Trophoblast cell (in vitro differentiated cells and primary cell): Measurements from ENCODE around the gene SCN10A.

ENCODE experiments used
- DNase-seq, 2 donors: peaks; one replicate each; pipeline ENCODE4 v3.0.0-alpha.2; 2016
- H2AFZ ChIP-seq: 2 replicates; pipeline ENCODE4 v1.6.1; 2013; ENCODE audit warnings: low read length, moderate library complexity, mild to moderate bottlenecking; ENCODE audit not compliant: insufficient read depth, poor library complexity
- H2AK5ac ChIP-seq: 2 replicates; pipeline ENCODE4 v1.6.1; 2013; ENCODE audit warnings: mild to moderate bottlenecking, low read length
- H2BK120ac ChIP-seq: 2 replicates; pipeline ENCODE4 v1.6.1; 2013; ENCODE audit warnings: low read length, mild to moderate bottlenecking, moderate library complexity; ENCODE audit not compliant: insufficient read depth, poor library complexity
- H2BK12ac ChIP-seq: 2 replicates; pipeline ENCODE4 v1.6.1; 2013; ENCODE audit warnings: mild to moderate bottlenecking, low read length, moderate library complexity
- H2BK5ac ChIP-seq: 2 replicates; pipeline ENCODE4 v1.6.1; 2013; ENCODE audit warnings: low read length, low read depth, moderate library complexity, mild to moderate bottlenecking; ENCODE audit not compliant: poor library complexity
- H3K14ac ChIP-seq: 2 replicates; pipeline ENCODE4 v1.6.1; 2013; ENCODE audit warnings: mild to moderate bottlenecking, low read length
- H3K18ac ChIP-seq: 2 replicates; pipeline ENCODE4 v1.6.1; 2013; ENCODE audit warnings: mild to moderate bottlenecking, low read length
- H3K23ac ChIP-seq: 2 replicates; pipeline ENCODE4 v1.6.1; 2013; ENCODE audit warnings: low read length
- H3K27ac ChIP-seq: 2 replicates; pipeline ENCODE4 v1.5.1; 2013; ENCODE audit warnings: low read depth, mild to moderate bottlenecking, inconsistent platforms, low read length, moderate library complexity
- H3K27me3 ChIP-seq: 2 replicates; pipeline ENCODE4 v1.6.1; 2013; ENCODE audit warnings: inconsistent platforms, mild to moderate bottlenecking, low read length, moderate library complexity; ENCODE audit not compliant: insufficient read depth
- H3K36me3 ChIP-seq, 2 experiments: 1 replicate in 1 of 2; 2 replicates in 1 of 2; pipeline ENCODE4 v1.6.1; 2013; ENCODE audit warnings: low read length in 2 of 2, mild to moderate bottlenecking in 2 of 2, moderate library complexity in 1 of 2; ENCODE audit not compliant: insufficient read depth in 2 of 2, control insufficient read depth in 1 of 2
- H3K4ac ChIP-seq: 2 replicates; pipeline ENCODE4 v1.6.1; 2013; ENCODE audit warnings: low read depth, mild to moderate bottlenecking, low read length, moderate library complexity
- H3K4me1 ChIP-seq, 2 experiments: 1 replicate in 1 of 2; 2 replicates in 1 of 2; pipeline ENCODE4 v1.6.1; 2013; ENCODE audit warnings: low read length in 2 of 2, mild to moderate bottlenecking in 2 of 2, moderate library complexity in 1 of 2; ENCODE audit not compliant: insufficient read depth in 2 of 2, control insufficient read depth in 1 of 2
- H3K4me2 ChIP-seq: 2 replicates; pipeline ENCODE4 v1.6.1; 2013; ENCODE audit warnings: inconsistent platforms, mild to moderate bottlenecking, low read length, moderate library complexity
- H3K4me3 ChIP-seq: 2 replicates; pipeline ENCODE4 v1.5.1; 2013; ENCODE audit warnings: mild to moderate bottlenecking, low read depth, low read length, inconsistent platforms
- H3K79me1 ChIP-seq: one replicate; pipeline ENCODE4 v1.6.1; 2013; ENCODE audit warnings: low read length
- H3K79me2 ChIP-seq: 2 replicates; pipeline ENCODE4 v1.6.1; 2013; ENCODE audit warnings: low read length, mild to moderate bottlenecking; ENCODE audit not compliant: control insufficient read depth, insufficient read depth, poor library complexity
- H3K9ac ChIP-seq: 2 replicates; pipeline ENCODE4 v1.6.1; 2013; ENCODE audit warnings: mild to moderate bottlenecking, low read length
- H3K9me3 ChIP-seq: 2 replicates; pipeline ENCODE4 v1.6.1; 2013; ENCODE audit warnings: low read depth, mild to moderate bottlenecking, control low read depth, inconsistent platforms, low read length; ENCODE audit not compliant: insufficient read depth
- H4K12ac ChIP-seq: 2 replicates; pipeline ENCODE4 v1.6.1; 2013; ENCODE audit warnings: low read depth, mild to moderate bottlenecking, low read length, moderate library complexity
- H4K8ac ChIP-seq: 2 replicates; pipeline ENCODE4 v1.6.1; 2013; ENCODE audit warnings: low read depth, mild to moderate bottlenecking, low read length, moderate library complexity
- H4K91ac ChIP-seq: one replicate; pipeline ENCODE4 v1.6.1; 2013; ENCODE audit warnings: low read depth, mild to moderate bottlenecking, low read length, moderate library complexity
- WGBS: extraction: QIAGEN DNeasy Blood & Tissue Kit; methylation state at CpG from one replicate; pipeline ENCODE4 v1.1.7; 2013; ENCODE audit warnings: missing lambda C conversion rate; ENCODE audit not compliant: insufficient read length, insufficient coverage; ENCODE audit errors: extremely low coverage; 5-methylcytosine and 5-hydroxymethylcytosine counted together

SCN10A gene

GRCh38 chr3:38689346-38689745 lies 126.7 kb downstream of the SCN10A start:
- Histone ChIP-seq H2BK12ac (no peak overlapping the region), H2BK5ac (no peak overlapping the region), H3K27ac (no peak overlapping the region), H3K4me3 (no peak overlapping the region), H2BK120ac (no peak overlapping the region), H3K4me1 (no peaks in the 10 kb centered on the region), H4K91ac (no peak overlapping the region), H3K14ac (no peak overlapping the region), H3K79me1 (no peaks in the 10 kb centered on the region), H3K27me3 (peaks cover 2% of the 10 kb centered on the region), H4K8ac (no peak overlapping the region), H3K23ac (no peak overlapping the region), H3K36me3 (no peaks in the 10 kb centered on the region), H3K4ac (no peak overlapping the region), H3K4me2 (no peak overlapping the region), H4K12ac (no peak overlapping the region), H3K9ac (no peak overlapping the region), H3K79me2 (no peaks in the 10 kb centered on the region), H3K18ac (no peak overlapping the region), H2AK5ac (no peak overlapping the region), H2AFZ (no peak overlapping the region), H3K9me3 (no peaks in the 10 kb centered on the region)
- DNase-seq: peak in 1 of 2 donors; percentile 12
- WGBS: no CpG with 5 or more reads among the region's 4 CpGs

GRCh38 chr3:38687321-38687720 lies 128.7 kb downstream of the SCN10A start:
- Histone ChIP-seq H3K4me2 (no peak overlapping the region), H3K36me3 (no peaks in the 10 kb centered on the region), H3K4me3 (no peak overlapping the region), H2BK12ac (no peak overlapping the region), H3K23ac (no peak overlapping the region), H3K9ac (no peak overlapping the region), H3K9me3 (no peaks in the 10 kb centered on the region), H2BK5ac (no peak overlapping the region), H4K91ac (no peak overlapping the region), H3K4me1 (no peaks in the 10 kb centered on the region), H3K27ac (no peak overlapping the region), H3K18ac (no peak overlapping the region), H3K4ac (no peak overlapping the region), H2BK120ac (no peak overlapping the region), H4K12ac (no peak overlapping the region), H2AK5ac (no peak overlapping the region), H3K14ac (no peak overlapping the region), H4K8ac (no peak overlapping the region), H3K79me1 (no peaks in the 10 kb centered on the region), H3K79me2 (no peaks in the 10 kb centered on the region), H3K27me3 (peaks cover 2% of the 10 kb centered on the region), H2AFZ (no peak overlapping the region)
- no peak for DNase-seq
- WGBS: no CpG with 5 or more reads among the region's 2 CpGs

DNA sequence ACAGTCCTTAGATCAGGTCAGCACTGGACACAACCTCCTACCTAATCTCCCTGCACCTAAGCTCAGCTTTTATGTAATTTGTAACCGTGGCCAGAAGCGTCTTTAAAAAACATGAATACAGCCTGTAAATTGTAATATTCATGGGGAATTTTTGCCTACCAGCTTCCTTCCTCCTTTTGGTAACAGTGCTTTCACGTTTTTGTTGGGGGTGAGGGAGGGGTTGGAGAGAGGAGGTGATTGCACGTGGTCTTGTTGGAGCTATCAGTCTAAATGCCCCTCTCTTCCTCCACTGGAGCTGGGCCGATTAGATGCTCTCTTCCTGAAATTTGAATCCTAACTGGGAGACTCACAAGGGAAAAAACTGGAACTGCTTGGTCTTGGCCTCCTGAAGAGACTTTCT lies 131.5 kb downstream of the SCN10A start:
- no peaks in the 10 kb centered on the region for H3K4me1 ChIP-seq
- no peak overlapping the region for H3K4ac ChIP-seq
- H3K9ac ChIP-seq: no peak overlapping the region
- H3K36me3 ChIP-seq: no peaks in the 10 kb centered on the region
- no peak overlapping the region for H3K4me3 ChIP-seq
- H3K14ac ChIP-seq: no peak overlapping the region
- WGBS: no CpG with 5 or more reads among the region's 5 CpGs
- H3K79me2 ChIP-seq: no peaks in the 10 kb centered on the region
- H2BK12ac ChIP-seq: no peak overlapping the region
- DNase-seq: no peak
- H3K9me3 ChIP-seq: no peaks in the 10 kb centered on the region
- no peak overlapping the region for H4K8ac ChIP-seq
- H3K4me2 ChIP-seq: no peak overlapping the region
- H4K91ac ChIP-seq: no peak overlapping the region
- no peak overlapping the region for H2AFZ ChIP-seq
- H4K12ac ChIP-seq: no peak overlapping the region
- no peak overlapping the region for H3K27ac ChIP-seq
- no peaks in the 10 kb centered on the region for H3K79me1 ChIP-seq
- no peak overlapping the region for H3K18ac ChIP-seq
- H2BK120ac ChIP-seq: no peak overlapping the region
- H2BK5ac ChIP-seq: no peak overlapping the region
- H3K23ac ChIP-seq: no peak overlapping the region
- H3K27me3 ChIP-seq: peaks cover 2% of the 10 kb centered on the region
- no peak overlapping the region for H2AK5ac ChIP-seq

DNA sequence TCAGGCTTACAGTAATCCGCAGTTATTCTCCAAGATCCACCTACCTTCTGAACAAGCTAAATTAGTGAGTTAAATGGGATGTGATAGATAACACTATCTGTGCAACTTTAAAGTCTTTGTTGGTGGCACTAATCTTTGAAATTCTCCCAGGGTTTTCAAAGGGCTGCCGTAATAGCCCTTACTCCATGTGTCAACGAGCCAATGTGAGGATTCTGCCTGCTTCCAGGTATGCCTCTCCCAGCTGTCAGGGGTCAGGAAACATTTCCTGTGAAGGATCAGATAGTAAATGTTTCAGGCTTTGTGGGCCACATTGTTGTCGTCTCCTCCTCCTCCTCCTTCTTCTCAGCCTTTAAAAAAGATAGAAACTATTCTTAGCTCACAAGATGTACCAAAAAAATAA lies 146.3 kb downstream of the SCN10A start:
- Histone ChIP-seq H3K27ac (no peak overlapping the region), H3K4me1 (no peaks in the 10 kb centered on the region), H4K12ac (no peak overlapping the region), H2AK5ac (no peak overlapping the region), H3K9ac (no peak overlapping the region), H3K79me1 (no peaks in the 10 kb centered on the region), H3K4me3 (no peak overlapping the region), H2BK12ac (no peak overlapping the region), H3K9me3 (no peaks in the 10 kb centered on the region), H2AFZ (no peak overlapping the region), H3K18ac (no peak overlapping the region), H3K36me3 (no peaks in the 10 kb centered on the region), H3K79me2 (no peaks in the 10 kb centered on the region), H2BK5ac (no peak overlapping the region), H2BK120ac (no peak overlapping the region), H3K23ac (no peak overlapping the region), H3K4ac (no peak overlapping the region), H4K8ac (no peak overlapping the region), H3K4me2 (no peak overlapping the region), H3K14ac (no peak overlapping the region), H4K91ac (no peak overlapping the region), H3K27me3 (no peaks in the 10 kb centered on the region)
- no CpG with 5 or more reads among the region's 4 CpGs for WGBS
- no peak for DNase-seq
